Activated CD8-positive, alpha-beta memory T cell treated with anti-CD3 and anti-CD28 coated beads for 4 hours (primary cell): ENCODE data around the gene SLC32A1.

Experiments
- DNase-seq, 2 donors: peaks; one replicate each; pipeline ENCODE4 v3.0.0-alpha.2; 2020; ENCODE audit warnings: low read depth in 2 of 2

SLC32A1 gene

DNA sequence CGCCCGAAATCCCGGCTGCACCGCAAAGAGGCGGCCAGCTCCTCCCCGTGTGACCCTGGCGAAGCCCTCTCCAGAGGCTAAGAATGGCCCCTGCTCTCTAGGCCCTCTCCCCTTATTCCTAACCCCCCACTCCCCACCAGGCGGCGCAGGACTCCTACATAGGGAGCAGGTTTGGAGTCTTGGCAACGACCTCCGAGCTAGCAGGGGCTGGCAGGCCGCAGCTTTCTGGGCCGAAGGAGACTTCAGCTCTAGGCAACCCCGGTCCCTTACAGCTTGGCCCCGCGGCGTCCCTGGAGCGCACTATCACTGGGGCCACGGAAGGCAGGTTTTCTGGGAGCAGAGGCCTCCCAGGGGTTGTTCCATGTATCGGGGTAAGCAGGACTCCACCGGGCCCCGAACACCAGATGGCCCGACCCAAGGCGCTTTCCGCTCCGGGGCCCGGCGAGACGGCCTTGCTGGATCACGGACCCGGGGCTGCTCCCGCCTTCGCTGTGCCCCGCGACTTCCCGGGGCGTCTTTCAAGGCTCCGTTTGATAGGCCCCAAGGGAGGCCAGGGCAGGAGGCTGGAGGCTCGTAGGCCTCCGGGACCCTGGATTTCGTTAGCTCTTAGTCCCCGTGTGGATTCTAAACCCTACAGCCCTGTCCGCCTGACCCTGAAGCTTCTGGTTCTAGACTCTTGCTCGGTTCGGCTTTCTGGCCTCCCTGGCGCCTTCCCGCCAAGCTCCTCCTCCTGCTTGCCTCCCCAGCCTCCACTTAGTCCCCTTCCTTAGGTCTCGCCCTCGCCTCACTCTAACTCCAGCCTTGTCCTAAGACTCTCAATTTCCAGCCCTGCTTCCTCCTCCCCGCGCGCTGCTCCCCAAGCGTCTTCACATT, 1.9 kb downstream of the SLC32A1 start:
- no peak for DNase-seq

DNA sequence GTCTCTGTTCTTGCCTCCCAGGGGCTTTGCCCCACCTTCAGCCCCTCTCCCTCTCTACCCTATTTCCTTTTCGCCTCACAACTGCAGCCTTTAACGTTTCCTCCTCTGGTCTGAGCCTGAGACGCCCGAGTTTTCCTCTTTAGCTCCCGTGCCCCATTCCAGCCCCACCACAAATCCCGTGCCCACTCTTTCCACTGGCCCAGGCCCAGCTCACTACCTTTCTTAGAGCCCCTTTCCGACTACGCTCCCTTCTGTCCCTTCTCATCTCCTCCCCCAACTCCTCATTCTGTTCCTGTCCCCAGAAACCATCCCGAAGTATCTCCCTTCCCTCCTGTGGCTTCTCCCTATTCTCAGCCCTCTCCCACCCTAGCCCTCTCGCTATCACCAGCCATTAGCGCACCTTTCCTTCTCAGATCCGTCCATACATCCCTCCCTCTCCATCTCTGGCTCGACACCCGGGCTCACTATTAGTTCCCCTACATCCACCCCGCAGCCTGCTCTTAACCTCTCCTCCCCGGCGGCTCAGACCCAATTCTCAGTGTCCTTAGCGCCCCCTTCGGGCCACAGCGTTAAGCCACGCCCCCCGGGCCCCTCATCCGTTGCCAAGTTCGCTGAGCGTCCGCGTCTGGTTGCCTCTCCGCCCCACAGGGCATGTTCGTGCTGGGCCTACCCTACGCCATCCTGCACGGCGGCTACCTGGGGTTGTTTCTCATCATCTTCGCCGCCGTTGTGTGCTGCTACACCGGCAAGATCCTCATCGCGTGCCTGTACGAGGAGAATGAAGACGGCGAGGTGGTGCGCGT, 2.7 kb downstream of the SLC32A1 start:
- DNase-seq, result no peak

- DNase-seq, result no peak
Measured at GRCh38 chr20:38727607-38728190, 3.4 kb downstream of the SLC32A1 start.

DNA sequence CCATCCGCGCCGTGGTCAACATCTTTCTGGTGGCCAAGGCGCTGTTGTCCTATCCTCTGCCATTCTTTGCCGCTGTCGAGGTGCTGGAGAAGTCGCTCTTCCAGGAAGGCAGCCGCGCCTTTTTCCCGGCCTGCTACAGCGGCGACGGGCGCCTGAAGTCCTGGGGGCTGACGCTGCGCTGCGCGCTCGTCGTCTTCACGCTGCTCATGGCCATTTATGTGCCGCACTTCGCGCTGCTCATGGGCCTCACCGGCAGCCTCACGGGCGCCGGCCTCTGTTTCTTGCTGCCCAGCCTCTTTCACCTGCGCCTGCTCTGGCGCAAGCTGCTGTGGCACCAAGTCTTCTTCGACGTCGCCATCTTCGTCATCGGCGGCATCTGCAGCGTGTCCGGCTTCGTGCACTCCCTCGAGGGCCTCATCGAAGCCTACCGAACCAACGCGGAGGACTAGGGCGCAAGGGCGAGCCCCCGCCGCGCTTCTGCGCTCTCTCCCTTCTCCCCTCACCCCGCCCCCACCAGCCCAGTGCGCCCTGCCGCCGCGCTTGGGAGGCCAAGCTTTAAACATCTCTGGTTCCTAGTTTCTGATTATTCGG, 4.0 kb downstream of the SLC32A1 start:
- DNase-seq, result no peak

- DNase-seq, result no peak
Measured at GRCh38 chr20:38728911-38729642, 4.8 kb downstream of the SLC32A1 start.

DNA sequence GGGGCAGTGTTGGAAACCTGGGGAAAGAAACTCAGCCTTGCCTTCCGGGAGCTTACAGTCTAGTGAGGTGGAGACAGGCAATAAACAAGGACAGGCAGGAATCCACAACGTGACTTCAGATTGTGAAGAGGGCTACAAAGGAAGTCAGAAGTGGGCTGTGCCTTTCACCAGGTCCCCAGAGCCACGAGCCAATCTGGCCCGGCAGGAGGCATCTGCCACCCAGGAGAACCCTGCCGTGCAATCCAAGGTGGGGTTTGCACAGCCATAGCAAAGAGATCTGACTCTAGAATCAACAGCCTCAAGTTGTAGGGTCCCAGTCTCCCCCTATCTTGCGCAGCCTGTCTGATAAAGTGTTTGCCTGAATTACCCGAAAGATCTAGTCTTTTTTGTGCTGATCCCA, 5.5 kb downstream of the SLC32A1 start:
- DNase-seq, result no peak

DNA sequence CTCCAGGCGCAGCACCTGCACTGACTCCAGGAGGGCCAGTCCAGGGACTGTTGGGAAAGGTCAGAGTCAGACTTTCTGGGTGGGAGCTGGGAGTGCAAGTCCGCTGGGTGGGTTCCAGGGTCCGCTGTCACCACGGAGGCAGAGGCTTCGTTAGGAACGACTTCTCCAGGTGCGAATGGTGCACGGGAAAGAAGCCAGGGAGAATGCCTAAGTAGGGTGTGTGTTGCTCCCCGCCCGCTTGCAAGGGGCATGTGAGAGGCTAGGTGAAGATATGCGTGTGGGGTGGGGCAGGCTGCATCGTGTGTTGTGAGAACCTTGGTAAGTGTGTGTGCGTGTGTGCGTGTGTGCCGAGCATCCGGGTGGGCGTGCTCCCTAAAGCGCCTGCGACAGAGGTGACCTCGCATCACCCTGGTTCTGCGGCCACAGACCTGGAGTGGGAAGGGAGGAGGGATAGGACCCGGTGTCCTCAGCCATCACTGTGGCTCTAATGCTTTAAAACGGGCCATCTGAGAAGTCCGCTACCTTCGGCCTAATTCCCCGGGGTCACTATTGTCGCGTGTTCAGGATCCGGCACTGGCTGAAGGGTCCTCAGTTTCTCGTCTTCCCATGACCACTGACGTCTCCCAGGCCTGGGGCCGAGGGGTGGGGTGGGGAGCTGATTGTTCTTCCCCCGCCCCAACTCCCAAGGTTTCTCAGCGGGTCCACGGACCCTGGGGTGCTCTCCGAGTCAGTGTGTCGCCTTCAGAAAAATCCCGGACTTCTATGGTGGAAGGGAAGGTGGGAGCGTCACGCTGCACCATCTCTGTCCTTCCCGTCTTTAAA, 6.1 kb downstream of the SLC32A1 start:
- no peak for DNase-seq

DNA sequence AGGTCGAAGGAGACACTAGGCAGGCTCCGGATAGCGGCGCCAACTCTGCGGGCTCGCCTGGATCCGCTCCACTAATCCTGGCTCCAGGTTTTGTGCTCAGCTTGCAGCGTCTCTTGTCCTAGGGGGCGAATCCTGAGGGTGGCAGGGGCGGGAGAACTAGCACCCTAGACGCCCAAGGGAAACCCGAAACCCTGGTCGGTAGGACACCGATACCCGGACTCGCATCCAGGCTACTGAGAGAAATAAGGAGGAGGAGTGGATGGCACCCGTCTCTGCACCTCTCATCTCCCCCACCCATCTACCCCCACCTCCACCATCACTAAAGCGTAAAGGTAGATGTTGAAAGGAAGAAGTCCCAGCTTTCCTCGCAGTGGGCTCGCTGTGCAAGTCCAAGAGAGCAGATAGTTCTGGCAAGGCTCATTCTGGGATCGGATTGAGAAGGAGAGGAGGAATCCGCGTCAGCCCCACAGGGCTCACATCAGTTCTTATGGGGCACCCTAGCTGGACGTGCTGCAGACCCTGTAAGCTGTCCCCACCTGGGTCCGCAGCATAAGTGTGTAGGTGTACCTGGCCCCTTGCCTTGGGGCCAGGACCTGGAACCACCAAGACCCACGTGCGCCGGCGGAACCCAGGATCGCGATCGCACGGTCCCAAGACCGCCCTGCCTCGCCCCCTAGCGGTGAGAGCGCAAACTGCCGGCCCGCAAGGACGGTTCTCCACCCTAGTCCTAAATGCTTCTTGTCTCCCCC, 6.9 kb downstream of the SLC32A1 start:
- peak; percentile 47 to 53 for DNase-seq

DNA sequence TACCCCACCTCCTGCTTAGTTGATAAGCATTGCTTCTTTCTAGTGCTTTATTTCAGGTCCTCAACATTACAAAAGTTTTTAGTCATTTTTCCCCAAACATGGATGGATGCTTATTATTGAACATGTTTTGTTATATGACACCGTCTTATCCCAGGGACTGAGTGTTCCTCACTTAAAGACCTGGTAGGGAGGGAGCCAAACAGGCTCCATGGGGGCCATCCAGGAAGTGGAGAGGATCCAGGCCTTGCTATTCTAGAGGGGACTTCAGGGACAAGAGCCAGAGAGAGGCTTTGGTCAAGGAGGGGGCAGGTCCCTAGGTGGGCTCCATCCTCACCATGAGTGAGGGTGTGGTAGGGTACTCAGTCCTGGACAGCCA, 7.4 kb downstream of the SLC32A1 start:
- DNase-seq, result no peak

DNA sequence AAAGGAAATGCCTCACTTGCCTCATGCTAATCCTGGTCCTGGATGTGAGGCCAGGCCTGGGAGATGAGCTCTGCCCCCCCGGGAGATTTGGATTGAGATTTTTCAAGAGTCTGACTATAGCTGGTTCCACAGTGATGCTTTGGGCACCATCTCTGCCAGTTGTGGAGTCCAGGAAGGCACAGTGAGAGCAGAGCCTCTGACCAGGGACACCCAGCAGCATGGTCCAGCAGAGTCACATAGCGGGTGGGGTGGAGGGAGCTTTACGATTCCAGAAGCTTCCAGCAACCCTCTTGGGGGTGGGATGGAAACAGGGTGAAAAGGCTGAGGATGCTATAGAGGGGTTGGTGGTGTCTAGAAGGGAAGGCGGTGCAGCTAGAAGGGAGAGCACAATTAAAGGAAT, 8.7 kb downstream of the SLC32A1 start:
- no peak for DNase-seq

DNA sequence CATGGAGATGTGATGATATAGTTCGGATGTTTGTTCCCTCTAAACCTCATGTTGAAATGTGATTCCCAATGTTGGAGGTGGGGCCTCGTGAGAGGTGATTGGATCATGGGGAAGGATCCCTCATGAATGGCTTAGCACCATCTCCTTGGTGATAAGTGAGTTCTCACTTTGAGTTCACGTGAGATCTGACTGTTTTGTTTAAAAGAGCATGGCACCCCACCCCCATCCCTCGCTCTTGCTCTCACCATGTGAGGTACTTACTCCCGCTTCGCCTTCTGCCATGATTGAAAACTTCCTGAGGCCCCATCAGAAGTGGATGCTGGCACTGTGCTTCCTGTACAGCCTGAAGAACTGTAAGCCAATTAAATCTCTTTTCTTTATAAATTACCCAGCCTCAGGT, 10.9 kb downstream of the SLC32A1 start:
- DNase-seq, result no peak

GRCh38 chr20:38737887-38738286, 13.6 kb downstream of the SLC32A1 start:
- no peak for DNase-seq

- DNase-seq, result no peak
Measured at GRCh38 chr20:38745757-38746156, 21.5 kb downstream of the SLC32A1 start.

GRCh38 chr20:38747495-38748096, 23.3 kb downstream of the SLC32A1 start:
- no peak for DNase-seq

DNA sequence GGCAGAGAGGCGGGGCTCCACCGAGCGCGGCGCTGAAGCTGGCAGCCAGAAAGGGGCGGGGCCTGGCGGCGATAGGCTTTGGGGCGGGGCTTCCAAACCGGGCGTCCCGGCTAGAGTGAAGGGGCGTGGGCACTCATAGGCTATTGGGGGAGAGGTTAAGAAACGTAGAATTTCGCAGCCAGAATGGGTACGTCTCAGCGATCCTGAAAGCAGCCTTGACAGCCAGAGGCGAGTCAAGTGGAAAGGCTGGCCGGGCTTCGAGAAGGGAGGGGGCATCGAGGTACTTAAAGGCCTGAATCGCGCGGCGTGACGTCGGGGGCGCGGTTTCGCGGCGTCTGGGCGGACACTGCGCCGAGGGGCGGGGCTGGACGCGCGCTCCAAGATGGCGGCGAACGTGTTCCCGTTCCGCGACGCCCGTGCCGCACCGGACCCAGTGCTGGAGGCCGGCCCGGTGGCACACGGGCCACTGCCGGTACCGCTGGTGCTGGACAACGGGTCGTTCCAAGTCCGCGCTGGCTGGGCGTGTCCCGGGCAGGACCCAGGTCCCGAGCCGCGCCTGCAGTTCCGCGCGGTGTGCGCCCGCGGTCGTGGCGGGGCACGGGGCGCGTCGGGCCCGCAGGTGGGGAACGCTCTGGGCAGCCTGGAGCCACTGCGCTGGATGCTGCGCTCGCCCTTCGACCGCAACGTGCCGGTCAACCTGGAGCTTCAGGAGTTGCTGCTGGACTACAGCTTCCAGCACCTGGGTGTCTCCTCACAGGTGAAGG, 24.0 kb downstream of the SLC32A1 start, which contains the start of gene ACTR5:
ACTR5 (plus strand) TSS at position 364 of the 764 bp plus-strand sequence; CDS start at position 383, 19 bp downstream.
- DNase-seq, result peak; percentile 94 to 97

- DNase-seq, result peak in 1 of 2 donors; percentile 26
Measured at GRCh38 chr20:38748861-38749149, 24.5 kb downstream of the SLC32A1 start.

GRCh38 chr20:38751360-38751976, 27.2 kb downstream of the SLC32A1 start:
- DNase-seq, result no peak

DNA sequence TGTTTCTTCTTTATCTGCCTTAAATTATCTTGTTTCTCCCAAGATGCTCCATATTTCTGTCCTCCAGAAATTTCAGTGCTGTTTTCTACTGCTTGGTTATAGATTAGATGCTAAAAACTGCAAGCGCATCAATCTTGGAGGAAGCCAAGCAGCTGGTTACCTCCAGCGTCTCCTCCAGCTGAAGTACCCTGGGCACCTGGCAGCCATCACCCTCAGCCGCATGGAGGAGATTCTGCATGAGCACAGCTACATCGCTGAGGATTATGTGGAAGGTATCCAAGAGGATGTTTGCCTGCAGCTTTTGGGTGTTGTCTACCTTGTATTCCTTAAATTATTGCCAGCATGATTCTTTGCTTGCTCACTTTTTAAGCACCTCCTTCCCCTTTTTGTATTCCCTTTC, 27.7 kb downstream of the SLC32A1 start:
- DNase-seq, result no peak
